Neural crest cell (in vitro differentiated cells): ENCODE measurements around the gene CCDC112. TPM values are rescaled to one million over a fixed set of nuclear protein-coding genes. Genes with fewer than 3 reads are reported as not detected.

ENCODE experiments used
- DNase-seq: peaks from one replicate; pipeline ENCODE4 v3.0.0; 2021; ENCODE audit warnings: low read depth, mixed read lengths, low spot score
- H3K27ac Mint-ChIP-seq: one replicate; pipeline ENCODE4 v1.8.0; 2021; ENCODE audit warnings: mild to moderate bottlenecking, mixed read lengths; ENCODE audit not compliant: unreplicated experiment
- H3K27me3 Mint-ChIP-seq: 2 replicates; pipeline ENCODE4 v1.8.0; 2021; ENCODE audit warnings: low read depth, mild to moderate bottlenecking, mixed read lengths
- H3K36me3 Mint-ChIP-seq: 2 replicates; pipeline ENCODE4 v1.8.0; 2021; ENCODE audit warnings: low read depth, mild to moderate bottlenecking, mixed read lengths
- H3K4me1 Mint-ChIP-seq: 2 replicates; pipeline ENCODE4 v1.8.0; 2021; ENCODE audit warnings: mixed read lengths
- H3K4me3 Mint-ChIP-seq: one replicate; pipeline ENCODE4 v1.8.0; 2021; ENCODE audit warnings: mild to moderate bottlenecking, mixed read lengths
- H3K9me3 Mint-ChIP-seq: 2 replicates; pipeline ENCODE4 v1.8.0; 2021; ENCODE audit warnings: mixed read lengths
- CTCF ChIP-seq: fragments of 200-600 bp; sonication (generic); conservative IDR thresholded peaks from 2 replicates; pipeline ENCODE4 v1.5.0; 2021; ENCODE audit warnings: antibody characterized with exemption, mild to moderate bottlenecking
- total RNA-seq: library from RNA; stranded (reverse); gene quantifications from 2 replicates; pipeline ENCODE4 v1.2.1, GENCODE V29; 2021

The CCDC112 gene
- total RNA-seq, 1 donor from 2014 or later, result 11.0 TPM

GRCh38 chr5:115338851-115339250, 42.4 kb upstream of the CCDC112 start:
- H3K36me3 Mint-ChIP-seq, result no peaks in the 10 kb centered on the region
- no peak for TF ChIP-seq CTCF
- no peaks in the 10 kb centered on the region for H3K9me3 Mint-ChIP-seq
- H3K27ac Mint-ChIP-seq, result no peak overlapping the region
- no peak overlapping the region for H3K4me3 Mint-ChIP-seq
- no peak for DNase-seq
- no peaks in the 10 kb centered on the region for H3K4me1 Mint-ChIP-seq
- no peaks in the 10 kb centered on the region for H3K27me3 Mint-ChIP-seq

- H3K27ac Mint-ChIP-seq, result no peak overlapping the region
- no peaks in the 10 kb centered on the region for H3K27me3 Mint-ChIP-seq
These were observed 41.4 kb upstream of the CCDC112 start for GRCh38 chr5:115337882-115338281.

GRCh38 chr5:115336964-115337363, 40.5 kb upstream of the CCDC112 start:
- Mint-ChIP-seq H3K9me3 (no peaks in the 10 kb centered on the region), H3K36me3 (no peaks in the 10 kb centered on the region), H3K4me1 (no peaks in the 10 kb centered on the region), H3K4me3 (no peak overlapping the region), H3K27me3 (no peaks in the 10 kb centered on the region), H3K27ac (no peak overlapping the region)
- no peak for DNase-seq
- no peak for TF ChIP-seq CTCF

More at GRCh38 chr5:115337882-115338281, 41.4 kb upstream of the CCDC112 start:
- no peak for TF ChIP-seq CTCF
- Mint-ChIP-seq H3K36me3 (no peaks in the 10 kb centered on the region), H3K9me3 (no peaks in the 10 kb centered on the region), H3K4me1 (no peaks in the 10 kb centered on the region), H3K4me3 (no peak overlapping the region)
- no peak for DNase-seq

- H3K27me3 Mint-ChIP-seq, result no peaks in the 10 kb centered on the region
- H3K27ac Mint-ChIP-seq, result no peak overlapping the region
- H3K36me3 Mint-ChIP-seq, result no peaks in the 10 kb centered on the region
- TF ChIP-seq CTCF, result no peak
- H3K9me3 Mint-ChIP-seq, result no peaks in the 10 kb centered on the region
- no peak overlapping the region for H3K4me3 Mint-ChIP-seq
- no peak for DNase-seq
- H3K4me1 Mint-ChIP-seq, result no peaks in the 10 kb centered on the region
These were observed 39.8 kb upstream of the CCDC112 start for GRCh38 chr5:115336201-115336720.

- no peak overlapping the region for H3K27ac Mint-ChIP-seq
- no peaks in the 10 kb centered on the region for H3K36me3 Mint-ChIP-seq
- H3K9me3 Mint-ChIP-seq, result no peaks in the 10 kb centered on the region
- no peaks in the 10 kb centered on the region for H3K4me1 Mint-ChIP-seq
- no peak for TF ChIP-seq CTCF
- DNase-seq, result no peak
- H3K27me3 Mint-ChIP-seq, result no peaks in the 10 kb centered on the region
- H3K4me3 Mint-ChIP-seq, result no peak overlapping the region
These were observed 38.8 kb upstream of the CCDC112 start for GRCh38 chr5:115335301-115335700.

GRCh38 chr5:115333164-115333563, 36.7 kb upstream of the CCDC112 start:
- H3K9me3 Mint-ChIP-seq, result no peaks in the 10 kb centered on the region
- H3K4me3 Mint-ChIP-seq, result no peak overlapping the region
- no peak for DNase-seq
- no peak for TF ChIP-seq CTCF
- no peaks in the 10 kb centered on the region for H3K36me3 Mint-ChIP-seq
- no peak overlapping the region for H3K27ac Mint-ChIP-seq
- H3K4me1 Mint-ChIP-seq, result peaks cover 17% of the 10 kb centered on the region
- no peaks in the 10 kb centered on the region for H3K27me3 Mint-ChIP-seq
